Peyer's patch (tissue), 4 donors: Measurements from ENCODE around the gene CDC25A.

ENCODE experiments used
- CTCF ChIP-seq, 6 experiments: fragments of 450-650 bp in 4 of 6; fragments of 200-600 bp in 2 of 6; sonication (generic) in 1 of 6; IDR thresholded peaks; one replicate each; pipeline ENCODE4 v1.5.1; 2017 to 2019; ENCODE audit warnings: antibody characterized with exemption in 6 of 6, mild to moderate bottlenecking in 3 of 6, moderate library complexity in 1 of 6
- POLR2A ChIP-seq, 2 donors: fragments of 450-650 bp; IDR thresholded peaks; one replicate each; pipeline ENCODE4 v1.5.1; 2017; ENCODE audit warnings: antibody characterized with exemption in 2 of 2, mild to moderate bottlenecking in 2 of 2, moderate library complexity in 2 of 2

- no peak for TF ChIP-seq CTCF (IDR thresholded peaks at IDR 0.05)
- no peak for TF ChIP-seq POLR2A (IDR thresholded peaks at IDR 0.05)
Observed at GRCh38 chr3:48187301-48187578, 977 bp downstream of the CDC25A start.
